HCT116 (cell line): Measurements from ENCODE around the gene GP9.

Source experiments
- ELF1 ChIP-seq: IDR thresholded peaks from 2 replicates; pipeline ENCODE4 v1.6.1; 2012; ENCODE audit warnings: low read depth, borderline replicate concordance
- RAD21 ChIP-seq: IDR thresholded peaks from 2 replicates; pipeline ENCODE4 v1.6.1; 2012; ENCODE audit warnings: low read depth, mild to moderate bottlenecking
- REST ChIP-seq: IDR thresholded peaks from 2 replicates; pipeline ENCODE4 v1.6.1; 2012; ENCODE audit warnings: low read depth

GRCh38 chr3:129016356-129016719, 44.2 kb upstream of the GP9 start:
- TF ChIP-seq ELF1 = no peak
- no peak for TF ChIP-seq REST
- TF ChIP-seq RAD21 = no peak; the same call in 1 of the 2 replicates
